BJ (cell line): ENCODE data around the gene CCDC102A. TPM values are rescaled to one million over a fixed set of nuclear protein-coding genes. Genes with fewer than 3 reads are reported as not detected.

Experiments
- CTCF ChIA-PET: fragments of 350-600 bp; formaldehyde crosslinking; extraction: SDS; loops from one replicate; lab custom pipeline; 2021; ENCODE audit warnings: antibody characterized with exemption, inconsistent platforms; lab: Yijun Ruan, JAX
- POLR2A ChIA-PET: fragments of 300-600 bp; sonication (Branson Sonifier 250); formaldehyde crosslinking; extraction: SDS; loops from one replicate; lab custom pipeline; 2021; ENCODE audit warnings: antibody characterized with exemption; lab: Charles Lee
- DNase-seq: peaks from one replicate; pipeline ENCODE4 v3.0.0-alpha.2; 2011; ENCODE audit warnings: low read depth
- H3K27me3 ChIP-seq: 2 replicates; pipeline ENCODE4 v1.6.0; 2011; ENCODE audit warnings: low read length; ENCODE audit not compliant: control insufficient read depth, insufficient read depth
- H3K36me3 ChIP-seq: 2 replicates; pipeline ENCODE4 v1.5.1; 2011; ENCODE audit warnings: low read length; ENCODE audit not compliant: control insufficient read depth, insufficient read depth
- H3K4me3 ChIP-seq: 2 replicates; pipeline ENCODE4 v1.5.1; 2011; ENCODE audit warnings: low read depth, mild to moderate bottlenecking, control low read depth, low read length
- polyA plus RNA-seq: library from polyadenylated mRNA; depleted of rRNA; stranded (reverse); fragments of >200 nt; gene quantifications from 2 replicates; pipeline ENCODE4 v1.2.3, GENCODE V29; 2011
- TF ChIP-seq, protein P1 (sequence below): IDR thresholded peaks from 2 replicates; pipeline ENCODE4 v1.5.1; 2011; ENCODE audit warnings: low read depth, mild to moderate bottlenecking, control low read depth, inconsistent platforms, low read length, moderate library complexity; ENCODE audit not compliant: insufficient read depth

CCDC102A gene
- polyA plus RNA-seq, 1 experiment = 13.6 TPM

GRCh38 chr16:57565461-57565860 is 29.1 kb upstream of the CCDC102A start:
- TF ChIP-seq, protein P1, sequence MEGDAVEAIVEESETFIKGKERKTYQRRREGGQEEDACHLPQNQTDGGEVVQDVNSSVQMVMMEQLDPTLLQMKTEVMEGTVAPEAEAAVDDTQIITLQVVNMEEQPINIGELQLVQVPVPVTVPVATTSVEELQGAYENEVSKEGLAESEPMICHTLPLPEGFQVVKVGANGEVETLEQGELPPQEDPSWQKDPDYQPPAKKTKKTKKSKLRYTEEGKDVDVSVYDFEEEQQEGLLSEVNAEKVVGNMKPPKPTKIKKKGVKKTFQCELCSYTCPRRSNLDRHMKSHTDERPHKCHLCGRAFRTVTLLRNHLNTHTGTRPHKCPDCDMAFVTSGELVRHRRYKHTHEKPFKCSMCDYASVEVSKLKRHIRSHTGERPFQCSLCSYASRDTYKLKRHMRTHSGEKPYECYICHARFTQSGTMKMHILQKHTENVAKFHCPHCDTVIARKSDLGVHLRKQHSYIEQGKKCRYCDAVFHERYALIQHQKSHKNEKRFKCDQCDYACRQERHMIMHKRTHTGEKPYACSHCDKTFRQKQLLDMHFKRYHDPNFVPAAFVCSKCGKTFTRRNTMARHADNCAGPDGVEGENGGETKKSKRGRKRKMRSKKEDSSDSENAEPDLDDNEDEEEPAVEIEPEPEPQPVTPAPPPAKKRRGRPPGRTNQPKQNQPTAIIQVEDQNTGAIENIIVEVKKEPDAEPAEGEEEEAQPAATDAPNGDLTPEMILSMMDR = no peak
- POLR2A ChIA-PET = no interaction called here
- Histone ChIP-seq H3K4me3 (no peak overlapping the region), H3K27me3 (peaks cover 7% of the 10 kb centered on the region; the same call in 1 of the 2 replicates), H3K36me3 (no peaks in the 10 kb centered on the region)
- no peak for DNase-seq
- CTCF ChIA-PET = interaction anchor here (0.5 to 3.4 kb wide), 5 partner anchors 10 to 692 kb away, joined by 3 to 29 read pairs (median 3); partner anchors contain the start of gene ADGRG3

DNA sequence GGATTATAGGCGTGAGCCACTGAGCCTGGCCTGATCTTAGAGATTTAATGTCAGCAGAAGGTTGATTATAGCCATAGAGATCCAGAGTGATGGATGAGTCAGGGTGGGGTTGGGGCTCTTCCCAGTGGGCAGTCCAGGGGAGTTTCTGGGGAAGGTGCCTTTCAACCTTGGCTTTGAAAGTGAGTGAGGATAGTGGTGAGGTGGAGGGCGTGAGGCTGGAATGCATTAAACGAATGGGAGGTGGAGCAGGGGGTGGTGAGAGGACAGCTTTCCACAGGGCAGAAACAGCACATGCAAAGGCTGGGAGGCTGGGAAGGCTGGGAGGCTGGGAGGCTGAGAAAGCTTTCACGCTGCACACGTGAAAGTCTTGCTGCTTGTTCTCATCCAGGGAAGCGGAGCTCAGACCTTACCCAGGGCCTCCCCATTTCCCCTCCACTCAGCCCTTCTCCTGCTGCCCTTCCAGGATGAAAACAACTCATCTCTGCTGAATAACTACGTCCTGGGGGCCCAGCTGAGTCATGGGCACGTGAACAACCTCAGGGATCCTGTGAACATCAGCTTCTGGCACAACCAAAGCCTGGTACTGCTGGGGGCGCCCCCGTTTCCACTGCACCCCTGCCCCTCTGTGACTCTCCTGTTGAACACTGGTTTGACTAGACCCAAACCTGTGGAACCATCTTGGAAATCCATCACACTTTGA is 28.4 kb upstream of the CCDC102A start:
- TF ChIP-seq, protein P1 = no peak
- CTCF ChIA-PET = interaction anchor here (0.5 to 3.4 kb wide), 3 partner anchors 11 to 693 kb away, joined by 3 to 29 read pairs (median 4); no protein-coding TSS in a partner anchor
- DNase-seq = no peak
- POLR2A ChIA-PET = no interaction called here
- no peaks in the 10 kb centered on the region for H3K36me3 ChIP-seq
- H3K27me3 ChIP-seq = peaks cover 7% of the 10 kb centered on the region; the same call in 1 of the 2 replicates
- no peak overlapping the region for H3K4me3 ChIP-seq

- no peaks in the 10 kb centered on the region for H3K36me3 ChIP-seq
- DNase-seq = no peak
- ChIA-PET POLR2A (no interaction called here), CTCF (interaction anchor here (3.4 kb wide), 1 partner anchor 12 kb away, joined by 29 read pairs; no protein-coding TSS in a partner anchor)
- TF ChIP-seq, protein P1 = no peak
- H3K4me3 ChIP-seq = no peak overlapping the region
- H3K27me3 ChIP-seq = peaks cover 9% of the 10 kb centered on the region; the same call in 1 of the 2 replicates
Measured at GRCh38 chr16:57563761-57564160, 27.4 kb upstream of the CCDC102A start.

- POLR2A ChIA-PET = no interaction called here
- Histone ChIP-seq H3K4me3 (no peak overlapping the region), H3K27me3 (peaks cover 11% of the 10 kb centered on the region), H3K36me3 (no peaks in the 10 kb centered on the region)
- TF ChIP-seq, protein P1 = no peak
- CTCF ChIA-PET = interaction anchor here (3.4 kb wide), 1 partner anchor 12 kb away, joined by 29 read pairs; no protein-coding TSS in a partner anchor
- no peak for DNase-seq
Measured at GRCh38 chr16:57563487-57563750, 27.0 kb upstream of the CCDC102A start.

DNA sequence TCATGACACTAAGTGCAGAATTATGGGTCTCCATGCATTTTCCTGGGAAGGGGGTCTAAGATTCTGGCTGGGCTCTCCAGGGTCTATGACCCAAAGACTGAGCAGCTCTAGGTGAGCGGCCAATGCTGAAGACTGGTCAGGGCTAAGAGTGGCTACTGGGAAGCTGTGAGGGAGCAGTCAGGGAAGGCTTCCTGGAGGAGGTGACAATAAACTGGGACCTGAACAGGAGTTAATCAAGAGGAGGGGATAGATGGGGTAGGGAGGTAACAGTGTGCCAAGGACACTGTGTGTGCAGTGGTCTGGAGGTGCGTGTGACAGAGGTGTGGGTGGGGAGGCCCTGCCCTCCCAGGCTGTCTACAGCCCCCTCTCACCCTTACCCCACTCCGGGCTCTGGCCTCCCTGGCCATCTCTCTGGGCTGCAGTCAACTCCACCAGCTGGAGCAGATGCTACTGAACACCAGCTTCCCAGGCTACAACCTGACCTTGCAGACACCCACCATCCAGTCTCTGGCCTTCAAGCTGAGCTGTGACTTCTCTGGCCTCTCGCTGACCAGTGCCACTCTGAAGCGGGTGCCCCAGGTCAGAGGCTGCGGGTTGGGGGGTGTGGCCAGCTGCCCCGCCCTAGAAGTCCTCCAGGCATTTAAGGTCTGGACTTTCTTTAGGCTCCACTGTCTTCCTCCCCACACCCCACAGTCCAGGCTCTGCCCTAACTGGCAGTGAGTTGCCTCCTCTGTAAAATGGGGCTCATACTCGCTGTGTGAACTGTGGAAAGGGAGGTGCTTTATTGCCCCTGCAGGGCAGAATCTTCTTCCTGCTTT is 26.5 kb upstream of the CCDC102A start:
- peaks cover 15% of the 10 kb centered on the region for H3K27me3 ChIP-seq
- ChIA-PET CTCF (interaction anchor here (0.6 to 1.3 kb wide), 3 partner anchors 14 to 308 kb away, joined by 3 read pairs; no protein-coding TSS in a partner anchor), POLR2A (no interaction called here)
- TF ChIP-seq, protein P1 = no peak
- no peak overlapping the region for H3K4me3 ChIP-seq
- DNase-seq = no peak
- H3K36me3 ChIP-seq = no peaks in the 10 kb centered on the region
